Endothelial cell of umbilical vein (primary cell): ENCODE measurements around the gene RNU6-9. TPM values are rescaled to one million over a fixed set of nuclear protein-coding genes. Genes with fewer than 3 reads are reported as not detected.

Source experiments
- BruUV-seq: library from RNA; stranded (reverse); fragments of 400-500 nt; replicated peaks from 2 replicates; lab custom pipeline; 2021; lab: Mats Ljungman, UMichigan
- CTCF ChIA-PET: fragments of 300-600, 350-600 bp; sonication (Branson Sonifier 250); formaldehyde crosslinking; loops from one replicate; lab custom pipeline; 2021; ENCODE audit warnings: antibody characterized with exemption, inconsistent platforms; lab: Charles Lee
- POLR2A ChIA-PET: fragments of 300-600, 350-600 bp; sonication (Branson Sonifier 250); formaldehyde crosslinking; loops from one replicate; lab custom pipeline; 2021; ENCODE audit warnings: antibody characterized with exemption, inconsistent platforms; lab: Charles Lee
- DNase-seq: peaks from one replicate; pipeline ENCODE4 v3.0.0-alpha.2; 2011; ENCODE audit warnings: low read depth, low spot score
- FAIRE-seq: peaks from 2 replicates; lab custom pipeline; 2011; peaks lifted over from hg19 to GRCh38; lab: Jason Lieb, UNC
- H2AFZ ChIP-seq: 2 replicates; pipeline ENCODE4 v1.6.0; 2012; ENCODE audit warnings: low read depth, low read length, control low read depth, inconsistent platforms
- H3K27ac ChIP-seq: 2 replicates; pipeline ENCODE4 v1.5.1; 2011; ENCODE audit warnings: low read depth, mild to moderate bottlenecking, control low read depth, low read length, moderate library complexity; ENCODE audit not compliant: insufficient read depth
- H3K27me3 ChIP-seq, 2 experiments: 2 replicates each; pipeline versions ENCODE4 v1.6.0 to v1.6.1; 2011; ENCODE audit warnings: low read length in 2 of 2, mixed read lengths in 1 of 2; ENCODE audit not compliant: control insufficient read depth in 2 of 2, insufficient read depth in 2 of 2
- H3K36me3 ChIP-seq, 2 experiments: 2 replicates in 1 of 2; 3 replicates in 1 of 2; pipeline ENCODE4 v1.5.1; 2011; ENCODE audit warnings: low read length in 2 of 2, mild to moderate bottlenecking in 1 of 2, moderate library complexity in 1 of 2; ENCODE audit not compliant: control insufficient read depth in 2 of 2, insufficient read depth in 2 of 2; ENCODE audit errors: extremely low read depth in 1 of 2
- H3K4me1 ChIP-seq: 3 replicates; pipeline ENCODE4 v1.5.1; 2011; ENCODE audit warnings: mild to moderate bottlenecking, low read length; ENCODE audit not compliant: control insufficient read depth, insufficient read depth; ENCODE audit errors: extremely low read depth
- H3K4me2 ChIP-seq: 2 replicates; pipeline ENCODE4 v1.6.1; 2011; ENCODE audit warnings: low read length, control low read depth, mixed read lengths; ENCODE audit not compliant: insufficient read depth
- H3K4me3 ChIP-seq, 3 experiments: fragments of 200-600 bp in 1 of 3; sonication (generic), shearing (Covaris generic) in 1 of 3; replicated peaks in 1 of 3; 2 replicates each; pipeline ENCODE4 v1.5.1; 2011 to 2016; ENCODE audit warnings: control low read depth in 3 of 3, low read length in 3 of 3, mild to moderate bottlenecking in 2 of 3, inconsistent platforms in 1 of 3, low read depth in 1 of 3, moderate library complexity in 1 of 3; ENCODE audit not compliant: insufficient read depth in 1 of 3
- H3K79me2 ChIP-seq: 2 replicates; pipeline ENCODE4 v1.6.0; 2012; ENCODE audit warnings: low read length, inconsistent platforms; ENCODE audit not compliant: control insufficient read depth, insufficient read depth
- H3K9ac ChIP-seq: replicated peaks from 2 replicates; pipeline ENCODE3; 2011; ENCODE audit warnings: low read length, control low read depth; ENCODE audit not compliant: insufficient read depth; ENCODE audit errors: extremely low read depth
- H3K9me1 ChIP-seq: replicated peaks from 3 replicates; pipeline ENCODE4 v1.6.0; 2011; ENCODE audit warnings: mild to moderate bottlenecking, low read length; ENCODE audit not compliant: control insufficient read depth, insufficient read depth; ENCODE audit errors: extremely low read depth
- H3K9me3 ChIP-seq: replicated peaks from 2 replicates; pipeline ENCODE4 v1.5.1; 2012; ENCODE audit warnings: low read length, inconsistent platforms; ENCODE audit not compliant: control insufficient read depth, insufficient read depth
- H4K20me1 ChIP-seq: replicated peaks from 2 replicates; pipeline ENCODE3; 2011; ENCODE audit warnings: mild to moderate bottlenecking, low read length; ENCODE audit not compliant: control insufficient read depth, insufficient read depth; ENCODE audit errors: extremely low read depth
- CTCF ChIP-seq, 2 donors: IDR thresholded peaks; 1 replicate in 1 of 2; 2 replicates in 1 of 2; pipeline ENCODE4 v1.5.1; 2011; ENCODE audit warnings: low read length in 2 of 2, mild to moderate bottlenecking in 2 of 2, moderate library complexity in 2 of 2, control low read depth in 1 of 2, inconsistent platforms in 1 of 2, low read depth in 1 of 2; ENCODE audit not compliant: insufficient read depth in 1 of 2; ENCODE audit errors: extremely low read depth in 1 of 2
- EZH2 ChIP-seq: IDR thresholded peaks from 2 replicates; pipeline ENCODE4 v1.6.1; 2012; ENCODE audit warnings: borderline replicate concordance, low read depth, mild to moderate bottlenecking, moderate library complexity, low read length, inconsistent platforms; ENCODE audit not compliant: severe bottlenecking
- FOS ChIP-seq: IDR thresholded peaks from 2 replicates; pipeline ENCODE4 v1.6.1; 2011; ENCODE audit warnings: mild to moderate bottlenecking, low read length, moderate library complexity, borderline replicate concordance; ENCODE audit not compliant: insufficient read depth
- GATA2 ChIP-seq: IDR thresholded peaks from 2 replicates; pipeline ENCODE4 v1.7.0; 2011; ENCODE audit warnings: low read depth, mild to moderate bottlenecking, moderate library complexity, mixed read lengths, low read length; ENCODE audit not compliant: insufficient read length, insufficient read depth
- JUN ChIP-seq: IDR thresholded peaks from 2 replicates; pipeline ENCODE4 v1.6.1; 2011; ENCODE audit warnings: borderline replicate concordance, low read depth; ENCODE audit not compliant: insufficient read length, insufficient read depth
- MAX ChIP-seq: IDR thresholded peaks from 2 replicates; pipeline ENCODE4 v1.6.1; 2011; ENCODE audit not compliant: insufficient read depth, insufficient read length
- MYC ChIP-seq: IDR thresholded peaks from one replicate; pipeline ENCODE4 v1.6.1; 2011; ENCODE audit warnings: mild to moderate bottlenecking, low read depth, low read length
- POLR2A ChIP-seq: IDR thresholded peaks from 2 replicates; pipeline ENCODE4 v1.6.1; 2012; ENCODE audit warnings: low read depth, mild to moderate bottlenecking, control low read depth, low read length
- POLR2AphosphoS5 ChIP-seq: IDR thresholded peaks from 2 replicates; pipeline ENCODE4 v1.6.1; 2012; ENCODE audit warnings: low read depth, mild to moderate bottlenecking, control low read depth, low read length, moderate library complexity; ENCODE audit not compliant: insufficient read depth
- dilution Hi-C: fragments of 300-500 bp; cut with MboI; formaldehyde crosslinking; loops from one replicate; pipeline ENCODE4 v1.15.0; 2019; ENCODE audit warnings: low sequenced_read_pairs; ENCODE audit not compliant: extremely low pct_ligation_motif_present
- intact Hi-C: fragments of 100-400 bp; cut with micrococcal nuclease; formaldehyde crosslinking; loops from one replicate; pipeline ENCODE4 v1.10.0; 2022
- polyA plus RNA-seq, 4 experiments: library from polyadenylated mRNA; depleted of rRNA in 3 of 4; stranded (reverse) in 3 of 4; unstranded in 1 of 4; fragments of >200 nt; gene quantifications; 2 replicates each; pipeline versions ENCODE4 v1.2.1 to v1.2.3, GENCODE V29; 2011 to 2012; ENCODE audit warnings: missing spikeins in 1 of 4
- total RNA-seq: library from RNA; stranded (reverse); gene quantifications from 2 replicates; pipeline ENCODE4 v1.2.3, GENCODE V29; 2021

The RNU6-9 gene
- total and polyA plus RNA-seq, 2 donors (not counting 3 experiments of a cell fraction or from before 2014, with no cell fraction given) = not detected

GRCh38 chr19:939439-939838 lies 46.2 kb downstream of the RNU6-9 start:
- no peak for TF ChIP-seq EZH2
- TF ChIP-seq MAX = no peak
- no peak for TF ChIP-seq POLR2AphosphoS5
- TF ChIP-seq JUN = no peak
- TF ChIP-seq POLR2A = no peak
- no peak for TF ChIP-seq MYC
- no peak for TF ChIP-seq CTCF (IDR thresholded peaks at IDR 0.05; ENCODE audit: extremely low read depth in 1 of 2, insufficient read depth in 1 of 2, low read depth in 1 of 2, low read length in 2 of 2)
- no peak for TF ChIP-seq GATA2
- no peak for TF ChIP-seq FOS
- dilution Hi-C loops = no loop called here

More at GRCh38 chr19:939439-939838, 46.2 kb downstream of the RNU6-9 start:
- DNase-seq = no peak
- H3K79me2 ChIP-seq = peaks cover 2% of the 10 kb centered on the region
- no peak for FAIRE-seq
- no TSS peak for BruUV-seq
- no peak overlapping the region for H3K9ac ChIP-seq
- no peak overlapping the region for H3K4me3 ChIP-seq
- no peaks in the 10 kb centered on the region for H3K36me3 ChIP-seq
- ChIA-PET POLR2A (no interaction called here), CTCF (interaction anchor here (0.6 to 1.5 kb wide), 2 partner anchors 42 to 45 kb away, joined by 3 read pairs; partner anchors contain the start of gene WDR18)
- intact Hi-C loops = loop anchor here (10.0 kb wide), 1 partner anchor 165 kb away; the partner anchor contains the start of gene GPX4
- H2AFZ ChIP-seq = no peak overlapping the region
- no peak overlapping the region for H3K27ac ChIP-seq
- no peaks in the 10 kb centered on the region for H3K9me3 ChIP-seq
- no peak overlapping the region for H3K4me2 ChIP-seq
- H4K20me1 ChIP-seq = no peaks in the 10 kb centered on the region
- H3K4me1 ChIP-seq = peaks cover 25% of the 10 kb centered on the region
- no peaks in the 10 kb centered on the region for H3K9me1 ChIP-seq
- no peaks in the 10 kb centered on the region for H3K27me3 ChIP-seq
